Measurements from ENCODE around the gene ABLIM3.

Gene ABLIM3

GRCh38 chr5:149134778-149135500, 6.4 kb upstream of the ABLIM3 start:
- H3K9ac ChIP-seq (ENCODE audit: low read length), result no peak overlapping the region
- no peak overlapping the region for H3K27ac ChIP-seq (ENCODE audit: low read depth, low read length)
- no peaks in the 10 kb centered on the region for H3K79me2 ChIP-seq (ENCODE audit: insufficient read depth, low read length)
- no peaks in the 10 kb centered on the region for H3K27me3 ChIP-seq (ENCODE audit: low read length)
- H3K9me3 ChIP-seq (ENCODE audit: insufficient read depth, low read length), result no peaks in the 10 kb centered on the region
- TF ChIP-seq EZH2phosphoT487 (conservative IDR thresholded peaks at IDR 0.05; ENCODE audit: low read length), result no peak
- TF ChIP-seq, protein P1, sequence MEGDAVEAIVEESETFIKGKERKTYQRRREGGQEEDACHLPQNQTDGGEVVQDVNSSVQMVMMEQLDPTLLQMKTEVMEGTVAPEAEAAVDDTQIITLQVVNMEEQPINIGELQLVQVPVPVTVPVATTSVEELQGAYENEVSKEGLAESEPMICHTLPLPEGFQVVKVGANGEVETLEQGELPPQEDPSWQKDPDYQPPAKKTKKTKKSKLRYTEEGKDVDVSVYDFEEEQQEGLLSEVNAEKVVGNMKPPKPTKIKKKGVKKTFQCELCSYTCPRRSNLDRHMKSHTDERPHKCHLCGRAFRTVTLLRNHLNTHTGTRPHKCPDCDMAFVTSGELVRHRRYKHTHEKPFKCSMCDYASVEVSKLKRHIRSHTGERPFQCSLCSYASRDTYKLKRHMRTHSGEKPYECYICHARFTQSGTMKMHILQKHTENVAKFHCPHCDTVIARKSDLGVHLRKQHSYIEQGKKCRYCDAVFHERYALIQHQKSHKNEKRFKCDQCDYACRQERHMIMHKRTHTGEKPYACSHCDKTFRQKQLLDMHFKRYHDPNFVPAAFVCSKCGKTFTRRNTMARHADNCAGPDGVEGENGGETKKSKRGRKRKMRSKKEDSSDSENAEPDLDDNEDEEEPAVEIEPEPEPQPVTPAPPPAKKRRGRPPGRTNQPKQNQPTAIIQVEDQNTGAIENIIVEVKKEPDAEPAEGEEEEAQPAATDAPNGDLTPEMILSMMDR (IDR thresholded peaks at IDR 0.05; ENCODE audit: insufficient read depth, low read length, poor library complexity, severe bottlenecking), result no peak
- H3F3A ChIP-seq (ENCODE audit: insufficient read depth), result no peaks in the 10 kb centered on the region
- H3K4me2 ChIP-seq (ENCODE audit: low read depth, low read length, poor library complexity, severe bottlenecking), result no peak overlapping the region
- H4K20me1 ChIP-seq (ENCODE audit: low read depth, low read length), result no peaks in the 10 kb centered on the region
- H3K9me2 ChIP-seq (replicated peaks; ENCODE audit: insufficient read depth, low read length), result no peaks in the 10 kb centered on the region
- H2AFZ ChIP-seq (ENCODE audit: low read depth, low read length, severe bottlenecking), result no peak overlapping the region
- H3K4me3 ChIP-seq (ENCODE audit: insufficient read depth, low read length, poor library complexity, severe bottlenecking), result no peak overlapping the region
- no peaks in the 10 kb centered on the region for H3K36me3 ChIP-seq (ENCODE audit: low read length)

DNA sequence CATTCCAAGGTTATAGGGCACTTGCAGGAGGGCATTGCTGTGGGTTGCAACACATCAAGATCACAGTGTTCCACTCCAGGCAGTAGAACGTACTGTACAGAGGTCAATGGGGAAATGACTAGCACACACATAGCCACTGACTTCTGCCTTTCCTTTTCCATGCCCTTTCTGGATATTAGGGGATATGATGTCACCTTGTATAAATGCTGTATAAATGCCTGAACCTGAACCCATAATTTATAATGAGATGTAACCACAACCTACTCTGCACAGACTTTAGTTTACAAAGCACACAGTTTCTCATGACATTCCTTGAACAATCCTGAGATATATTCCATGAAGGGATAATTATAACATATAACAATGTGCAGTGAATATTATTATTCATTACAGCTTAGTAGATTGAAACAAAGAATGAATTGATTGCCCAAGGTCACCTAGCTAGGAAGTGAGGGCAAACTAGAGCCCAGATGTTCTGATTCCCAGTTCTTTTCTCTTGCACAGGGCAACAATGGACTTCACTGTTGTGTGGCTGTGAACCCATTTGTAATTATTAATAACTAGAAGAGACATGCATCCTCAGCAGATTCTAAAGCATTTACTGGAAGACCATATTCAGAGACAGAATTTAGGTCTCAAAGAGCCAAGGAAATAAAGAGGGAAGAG, 5.6 kb upstream of the ABLIM3 start:
- Histone ChIP-seq H2AFZ (ENCODE audit: low read depth, low read length, severe bottlenecking) (no peak overlapping the region), H3K9me3 (ENCODE audit: insufficient read depth, low read length) (no peaks in the 10 kb centered on the region), H3K4me3 (ENCODE audit: insufficient read depth, low read length, poor library complexity, severe bottlenecking) (no peak overlapping the region), H3K27me3 (ENCODE audit: low read length) (no peaks in the 10 kb centered on the region), H3K4me2 (ENCODE audit: low read depth, low read length, poor library complexity, severe bottlenecking) (no peak overlapping the region), H3K9me2 (replicated peaks; ENCODE audit: insufficient read depth, low read length) (no peaks in the 10 kb centered on the region), H3F3A (ENCODE audit: insufficient read depth) (no peaks in the 10 kb centered on the region), H4K20me1 (ENCODE audit: low read depth, low read length) (no peaks in the 10 kb centered on the region), H3K27ac (ENCODE audit: low read depth, low read length) (no peak overlapping the region), H3K79me2 (ENCODE audit: insufficient read depth, low read length) (no peaks in the 10 kb centered on the region), H3K36me3 (ENCODE audit: low read length) (no peaks in the 10 kb centered on the region), H3K9ac (ENCODE audit: low read length) (no peak overlapping the region)
- TF ChIP-seq EZH2phosphoT487 (conservative IDR thresholded peaks at IDR 0.05; ENCODE audit: low read length), result no peak
- TF ChIP-seq, protein P1 (IDR thresholded peaks at IDR 0.05; ENCODE audit: insufficient read depth, low read length, poor library complexity, severe bottlenecking), result no peak

DNA sequence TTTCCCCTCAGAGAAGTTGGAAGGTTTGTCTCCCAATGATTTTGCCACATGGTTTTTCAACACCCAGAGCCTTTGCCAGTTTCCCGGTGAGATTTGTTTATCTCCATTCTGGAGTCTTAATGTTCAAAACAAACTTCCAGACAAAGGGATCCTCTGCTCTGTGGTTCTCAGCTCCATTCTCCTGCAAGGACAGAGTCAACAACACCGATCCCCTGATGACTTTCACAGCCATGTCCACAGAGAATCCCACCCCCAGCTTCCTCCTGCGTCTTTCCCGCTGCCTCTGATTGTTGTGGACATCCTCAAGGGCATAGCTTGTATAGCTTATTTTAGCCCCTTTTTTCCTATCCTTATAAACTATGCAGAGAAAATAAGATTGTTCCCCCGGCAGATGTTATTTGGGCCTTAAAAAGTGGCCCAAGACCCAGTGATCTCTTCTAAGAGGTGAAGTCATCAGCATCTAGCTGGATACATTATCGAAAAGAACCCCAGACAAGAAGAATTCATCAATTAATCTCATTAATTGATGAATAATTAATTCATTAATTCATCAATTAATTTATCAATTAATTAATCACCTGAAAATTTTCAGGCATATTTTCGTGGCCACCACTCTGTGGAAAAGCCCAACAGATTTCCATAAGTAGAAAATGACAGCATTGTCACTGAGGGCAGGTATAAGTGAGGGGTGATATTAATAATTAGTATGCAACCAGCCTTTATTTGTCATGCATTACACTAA, 2.9 kb upstream of the ABLIM3 start:
- Histone ChIP-seq H3K4me2 (ENCODE audit: low read depth, low read length, poor library complexity, severe bottlenecking) (no peak overlapping the region), H3K9me2 (replicated peaks; ENCODE audit: insufficient read depth, low read length) (no peaks in the 10 kb centered on the region), H3K36me3 (ENCODE audit: low read length) (no peaks in the 10 kb centered on the region), H3F3A (ENCODE audit: insufficient read depth) (no peaks in the 10 kb centered on the region), H3K27me3 (ENCODE audit: low read length) (no peaks in the 10 kb centered on the region), H3K9ac (ENCODE audit: low read length) (no peak overlapping the region), H2AFZ (ENCODE audit: low read depth, low read length, severe bottlenecking) (no peak overlapping the region), H3K9me3 (ENCODE audit: insufficient read depth, low read length) (no peaks in the 10 kb centered on the region), H4K20me1 (ENCODE audit: low read depth, low read length) (no peaks in the 10 kb centered on the region), H3K79me2 (ENCODE audit: insufficient read depth, low read length) (no peaks in the 10 kb centered on the region), H3K4me3 (ENCODE audit: insufficient read depth, low read length, poor library complexity, severe bottlenecking) (no peak overlapping the region), H3K27ac (ENCODE audit: low read depth, low read length) (no peak overlapping the region)
- no peak for TF ChIP-seq EZH2phosphoT487 (conservative IDR thresholded peaks at IDR 0.05; ENCODE audit: low read length)
- TF ChIP-seq, protein P1 (IDR thresholded peaks at IDR 0.05; ENCODE audit: insufficient read depth, low read length, poor library complexity, severe bottlenecking), result no peak

All from SU-DHL-6 (cell line).